COLO829 (cell line): ENCODE data around the gene MECP2.

ENCODE experiments used
- DNase-seq: peaks from one replicate; pipeline ENCODE4 v3.0.0; 2012; ENCODE audit warnings: low spot score

Gene MECP2

DNA sequence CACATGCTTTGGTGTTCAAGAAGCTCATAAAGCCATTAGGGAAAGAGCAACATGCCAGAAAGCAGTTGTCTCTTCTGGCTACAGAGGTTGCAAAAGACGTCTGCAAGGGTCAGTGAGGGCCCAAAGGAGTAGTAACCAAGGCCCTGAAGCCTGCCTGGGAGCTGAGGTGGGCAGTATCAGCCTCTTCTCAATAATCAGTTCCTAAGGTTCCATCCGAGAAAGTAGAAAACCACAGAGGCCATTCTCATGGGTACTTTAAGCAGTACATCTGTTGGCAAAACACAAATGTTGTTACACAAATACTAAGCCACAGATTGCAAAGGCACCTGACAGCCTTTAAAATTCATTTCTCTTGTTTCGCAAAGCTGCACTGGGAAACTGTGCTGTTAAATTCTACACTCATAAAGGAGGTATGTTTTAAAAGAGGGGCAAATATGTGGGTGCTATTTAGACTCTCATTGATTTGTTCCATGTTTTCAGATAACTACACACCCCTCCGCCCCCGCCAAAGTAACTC is 37.7 kb downstream of the MECP2 start:
- DNase-seq = no peak

DNA sequence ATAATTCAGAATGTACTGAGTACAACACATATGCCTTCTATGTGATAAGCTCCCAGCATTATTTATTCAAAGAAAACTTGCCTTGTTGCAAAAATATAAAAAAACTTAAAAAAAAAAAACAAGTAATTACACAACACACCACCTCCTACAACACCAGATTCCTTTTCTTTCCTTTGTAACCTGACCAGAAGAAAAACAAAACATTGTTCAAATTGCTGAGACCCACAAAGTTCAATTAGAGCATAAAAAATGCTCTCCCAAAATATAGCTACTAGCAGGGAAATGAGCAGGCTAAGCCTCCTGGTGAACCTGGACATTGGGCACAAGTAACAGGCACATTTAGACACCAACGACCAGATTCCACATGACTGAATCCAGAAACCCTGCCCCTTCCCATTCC is 38.3 kb downstream of the MECP2 start:
- DNase-seq = no peak

DNA sequence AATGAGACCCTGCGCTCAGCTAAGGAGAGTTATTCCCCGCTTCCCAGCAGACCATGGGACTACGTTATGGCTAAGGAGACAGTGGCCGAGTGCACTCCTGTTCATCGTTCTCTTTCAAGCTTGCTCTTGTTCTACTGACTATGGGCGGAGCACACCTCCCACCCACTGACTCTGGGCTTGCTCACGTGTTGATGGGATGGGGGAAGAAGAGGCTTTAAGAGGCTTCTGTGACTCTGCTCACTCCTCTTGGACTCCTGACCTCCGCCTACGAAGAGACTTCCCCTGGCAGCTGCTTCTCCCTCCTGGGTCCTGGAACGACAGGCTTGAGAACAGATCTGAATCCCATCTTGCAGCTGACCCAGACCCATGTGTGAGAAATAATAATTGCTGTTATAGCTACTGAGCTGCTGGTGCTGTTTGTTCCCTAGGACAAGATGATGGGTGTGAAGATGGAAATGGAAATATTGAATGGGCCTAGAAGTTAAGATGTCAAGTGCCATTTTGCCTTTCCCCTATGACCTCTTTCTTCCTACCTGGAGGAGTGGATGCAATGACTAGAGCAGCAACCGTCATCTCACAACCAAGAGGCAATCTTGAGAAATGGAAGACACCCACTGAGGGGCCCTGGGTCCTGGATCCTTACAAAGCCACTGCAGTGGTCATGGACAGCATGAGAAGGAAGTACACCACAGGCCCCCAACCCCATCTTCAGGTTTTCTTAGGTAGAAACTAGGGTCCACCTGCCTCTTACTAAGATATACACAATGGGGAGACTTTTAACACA is 39.1 kb downstream of the MECP2 start:
- DNase-seq = no peak

DNA sequence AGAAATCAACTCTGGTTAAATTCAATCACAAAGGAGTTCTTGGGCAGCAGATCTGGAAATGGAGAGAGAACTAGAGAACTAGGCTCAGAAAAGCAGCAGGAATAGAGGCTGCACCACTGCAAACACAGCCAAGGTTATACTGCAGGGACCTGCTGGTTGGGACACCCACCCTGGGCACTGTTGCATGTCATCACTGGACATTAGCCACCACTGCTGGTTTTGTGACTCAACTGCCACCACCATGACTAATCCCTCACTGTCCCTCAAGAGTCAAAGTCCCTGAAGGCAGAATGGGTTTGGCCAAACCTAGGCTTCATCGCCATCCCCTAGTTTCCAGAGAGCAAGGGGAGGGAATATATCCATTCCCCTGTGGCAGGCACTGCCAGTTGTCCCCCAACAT is 39.7 kb downstream of the MECP2 start:
- no peak for DNase-seq

DNA sequence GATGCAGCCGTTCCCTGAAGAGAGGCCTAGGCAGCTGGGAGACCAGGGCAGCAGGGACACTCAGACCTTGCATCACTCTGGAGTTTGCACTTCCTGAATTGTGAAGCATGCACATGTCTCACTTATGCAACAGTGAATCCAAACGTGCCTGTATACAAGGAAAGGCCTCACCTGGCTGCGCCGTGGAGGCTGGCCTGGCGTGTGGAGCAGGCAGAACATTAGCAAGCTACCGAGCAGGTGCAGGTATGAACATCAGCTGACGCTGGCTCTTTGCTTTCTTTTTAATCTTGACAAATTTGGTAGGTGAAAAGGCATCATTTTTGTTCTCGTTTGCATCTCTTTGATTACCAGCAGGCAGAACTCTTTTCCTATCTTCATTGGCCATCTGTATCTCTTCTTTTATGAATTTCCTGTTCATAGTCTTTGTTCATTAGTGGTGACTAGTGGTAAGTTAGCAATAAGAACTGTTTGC is 40.7 kb downstream of the MECP2 start:
- no peak for DNase-seq

DNA sequence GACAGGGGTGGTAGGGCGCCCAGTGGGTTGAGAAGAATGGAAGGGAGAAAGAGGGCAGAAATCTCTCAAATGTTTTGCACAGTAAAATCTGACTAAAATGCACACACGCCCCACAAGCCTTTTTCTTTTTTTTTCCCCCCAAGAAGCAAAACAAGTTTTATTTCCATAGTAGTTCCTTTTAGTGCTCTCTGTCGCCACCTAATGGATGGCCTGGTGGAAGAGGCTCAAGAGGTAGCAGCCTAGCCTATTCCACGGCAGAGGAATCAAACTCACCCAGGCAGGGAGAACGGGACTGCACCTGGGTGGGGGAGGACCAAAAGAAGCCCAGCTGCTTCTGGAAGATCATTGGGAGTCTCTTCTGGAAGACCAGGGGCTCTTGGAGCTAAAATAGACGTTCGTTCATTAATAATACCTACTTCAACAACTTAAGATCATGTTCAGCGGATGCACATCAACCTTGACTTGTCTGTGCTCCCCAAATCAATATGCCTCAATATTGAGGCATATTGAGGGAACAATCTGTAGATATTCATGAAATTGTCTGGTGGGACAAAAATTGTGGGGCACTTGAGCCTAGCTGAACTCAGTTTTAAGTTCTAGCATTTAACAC is 46.2 kb downstream of the MECP2 start:
- no peak for DNase-seq

DNA sequence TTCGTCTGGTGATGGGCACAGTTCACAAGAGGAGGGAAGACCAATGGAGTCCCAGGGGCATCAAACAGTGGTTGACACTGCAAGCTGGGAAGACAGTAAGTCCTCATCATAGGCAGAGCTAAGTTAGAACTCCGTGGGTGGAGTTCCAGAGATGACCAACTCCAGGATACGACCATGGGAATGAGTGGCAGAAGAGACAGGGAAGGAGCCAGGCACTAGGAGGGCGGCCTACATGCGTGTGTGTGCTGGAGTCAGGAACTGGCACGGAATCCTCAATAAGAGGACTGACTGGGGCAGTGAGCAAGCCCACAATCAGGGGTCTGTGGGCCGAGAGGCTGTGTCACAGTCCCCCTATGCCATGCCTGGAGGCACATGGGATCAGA is 47.4 kb downstream of the MECP2 start:
- no peak for DNase-seq

DNA sequence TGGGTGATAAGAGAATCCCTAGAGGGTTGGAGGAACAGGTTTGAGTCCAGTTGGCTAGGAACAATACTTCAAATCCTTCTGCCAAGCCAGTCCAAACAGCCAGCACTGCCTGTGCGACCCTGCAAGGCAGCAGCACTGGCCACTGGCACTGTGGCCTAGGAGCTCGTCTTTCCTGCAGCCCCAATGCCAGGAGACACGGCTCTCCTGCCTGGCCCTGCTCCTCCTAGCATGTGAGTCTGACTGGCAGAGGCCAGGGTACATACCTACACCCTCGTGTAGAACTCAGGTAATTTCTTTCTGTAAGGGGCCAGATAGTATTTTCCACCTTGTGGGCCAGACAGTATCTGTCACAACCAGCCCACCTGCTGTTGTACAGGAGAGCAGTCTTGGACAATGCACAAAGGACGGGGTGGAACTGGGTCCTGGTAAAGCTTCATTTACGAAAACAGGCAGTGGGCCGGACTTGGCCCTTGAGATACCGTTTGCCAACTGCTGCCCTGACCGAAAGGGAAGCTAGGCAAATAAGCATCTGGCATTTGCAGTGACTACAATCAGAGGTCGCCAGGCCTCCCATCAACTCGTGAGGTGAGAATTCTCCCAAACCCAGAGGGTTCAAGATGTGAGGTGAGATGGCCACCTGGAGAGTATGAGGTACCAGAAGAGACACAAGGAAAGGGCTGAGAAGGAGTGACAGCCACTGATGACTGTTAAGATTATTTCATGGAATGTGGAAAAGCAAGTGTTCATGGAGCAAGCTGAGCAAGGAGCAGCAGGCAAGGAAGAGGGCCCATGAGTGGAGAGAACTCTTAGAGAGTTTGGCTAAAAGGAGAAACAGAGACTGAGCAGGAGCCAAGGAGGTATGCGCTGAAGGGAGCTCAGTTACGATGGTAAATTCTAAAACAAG is 48.1 kb downstream of the MECP2 start:
- no peak for DNase-seq

DNA sequence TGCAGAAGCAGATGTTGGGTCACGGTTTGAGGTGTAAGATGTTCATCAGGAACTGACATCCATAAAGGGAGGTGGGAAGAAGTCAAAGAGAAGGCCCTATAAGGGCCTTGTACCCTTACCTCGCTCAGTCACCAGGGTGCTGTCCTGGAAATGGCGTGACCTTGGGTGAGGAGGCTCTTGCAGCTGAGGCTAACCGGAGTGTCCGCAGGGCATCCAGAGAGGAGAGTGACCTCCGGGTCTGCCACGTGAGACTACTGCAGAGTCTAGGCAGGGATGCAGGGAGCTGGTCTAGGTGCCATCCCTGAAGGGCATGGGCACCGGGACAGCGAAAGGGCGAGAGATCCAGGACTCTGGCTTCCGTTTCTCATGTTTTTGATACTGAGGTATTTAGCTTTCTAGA is 49.1 kb downstream of the MECP2 start:
- DNase-seq = no peak

DNA sequence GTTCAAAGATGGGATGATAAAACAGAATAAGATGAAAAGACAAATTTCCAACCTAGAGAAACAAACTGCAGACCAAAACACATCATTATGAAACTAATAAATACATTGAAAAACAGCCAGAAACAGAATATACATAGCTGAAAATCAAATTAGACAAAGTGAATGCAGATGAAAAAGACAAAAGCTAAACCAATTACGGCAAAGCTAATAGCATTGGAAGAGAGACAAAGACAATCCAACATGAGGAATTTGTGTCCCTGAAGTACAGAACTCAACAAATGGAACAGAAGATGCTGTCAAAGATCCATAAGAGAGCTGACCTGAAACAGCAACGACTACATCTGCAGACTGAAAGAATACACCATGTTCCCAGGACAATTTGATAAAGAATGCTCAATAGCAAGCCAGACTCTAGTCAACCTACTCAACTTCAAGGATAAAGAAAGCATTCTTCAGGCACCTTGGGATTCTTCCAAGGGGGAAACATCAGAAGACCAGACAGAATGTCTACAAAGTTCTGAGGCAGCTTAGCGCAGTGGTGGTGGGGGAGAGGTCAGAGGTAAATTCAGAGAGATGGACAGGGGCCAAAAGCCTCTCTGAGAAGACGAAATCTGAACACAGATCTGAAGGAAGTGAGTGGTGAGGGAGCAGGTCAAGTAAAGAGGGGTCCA is 50.4 kb downstream of the MECP2 start:
- peak; percentile 65 for DNase-seq

DNA sequence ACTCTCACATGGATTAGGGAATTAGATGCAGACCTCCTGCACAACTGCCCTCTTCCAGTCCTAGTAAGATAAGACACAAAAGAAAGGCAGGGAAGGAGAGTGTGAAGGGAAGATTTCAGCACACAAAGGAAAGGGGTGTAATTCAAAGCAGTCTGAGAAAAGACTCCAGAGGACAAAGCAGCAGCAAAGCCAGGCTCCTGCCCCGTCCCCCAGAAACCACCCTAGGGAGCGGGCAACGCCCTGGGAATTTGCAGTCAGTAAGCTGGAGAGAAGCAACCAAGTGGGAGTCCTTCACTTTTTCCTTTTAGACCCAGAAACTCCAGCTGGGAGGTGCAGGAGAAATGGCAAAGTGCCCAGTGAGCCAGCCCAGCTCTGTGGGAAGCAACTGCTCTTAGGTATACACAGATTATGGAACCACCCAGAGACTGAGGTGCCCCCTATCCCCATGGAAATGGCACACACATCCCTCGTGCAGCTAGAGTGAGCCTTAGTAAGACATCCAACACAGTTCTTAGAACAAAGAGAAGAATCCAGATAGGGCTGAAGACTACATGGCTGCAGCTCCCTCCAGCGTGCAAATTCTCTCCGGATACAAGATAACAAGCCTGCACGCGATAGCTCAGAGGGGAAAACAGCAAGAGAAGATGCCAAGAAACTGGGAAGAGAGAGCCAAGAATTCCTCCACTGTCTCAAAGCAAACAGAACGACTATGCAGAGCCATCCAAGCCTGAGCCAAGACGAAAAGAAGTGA is 51.3 kb downstream of the MECP2 start:
- peak; percentile 78 for DNase-seq

DNA sequence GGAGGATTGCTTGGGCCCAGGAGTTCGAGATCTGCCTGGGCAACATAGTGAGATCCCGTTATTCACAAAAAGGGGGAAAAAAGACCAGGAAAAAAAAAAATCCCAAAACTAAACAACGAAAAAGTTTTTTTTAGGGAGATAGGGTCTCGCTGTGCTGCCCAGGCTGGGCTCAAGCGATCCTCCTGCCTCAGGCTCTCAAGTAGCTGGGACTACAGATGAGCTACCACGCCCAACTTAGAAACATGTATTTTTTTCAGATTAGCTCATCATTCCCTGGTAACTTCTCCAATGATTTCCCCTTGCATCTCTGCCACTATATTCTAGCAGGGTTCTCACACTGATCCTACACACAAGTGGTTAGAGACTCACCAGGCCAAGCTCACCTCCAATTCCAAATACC is 53.4 kb downstream of the MECP2 start:
- no peak for DNase-seq

DNA sequence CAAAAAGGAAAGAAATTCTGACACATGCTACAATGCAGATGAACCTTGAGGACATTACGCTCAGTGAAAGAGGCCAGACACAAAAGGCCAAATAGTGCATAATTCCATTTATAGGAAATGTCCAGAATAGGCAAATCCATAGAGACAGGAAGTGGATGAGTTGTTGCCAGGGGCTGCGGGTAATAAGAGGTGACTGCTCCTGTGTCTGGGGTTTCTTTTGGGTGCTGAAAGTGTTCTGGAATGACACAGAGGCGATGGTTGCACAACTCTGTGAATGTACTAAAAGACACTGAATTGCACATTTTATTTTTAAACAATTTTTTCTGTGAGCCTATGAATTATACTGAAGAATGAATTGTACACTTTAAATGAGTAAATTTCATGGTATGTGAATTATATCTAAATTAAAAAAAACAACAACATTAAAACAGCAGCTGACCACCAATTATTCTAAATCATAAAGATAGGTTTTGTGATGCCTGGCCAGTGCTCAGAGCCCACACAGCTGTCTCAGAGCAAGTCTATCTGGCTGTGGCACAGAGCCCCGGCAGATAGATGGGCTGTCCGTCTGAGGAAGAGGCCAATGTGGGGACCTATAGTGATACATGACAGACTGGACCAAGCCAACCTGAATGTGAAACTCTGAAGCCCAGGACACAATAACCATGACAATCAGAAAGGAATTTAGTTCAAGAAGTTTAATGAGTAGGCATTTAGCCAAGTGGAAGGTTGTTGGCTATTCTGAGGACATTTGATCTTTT is 54.3 kb downstream of the MECP2 start:
- DNase-seq = no peak

DNA sequence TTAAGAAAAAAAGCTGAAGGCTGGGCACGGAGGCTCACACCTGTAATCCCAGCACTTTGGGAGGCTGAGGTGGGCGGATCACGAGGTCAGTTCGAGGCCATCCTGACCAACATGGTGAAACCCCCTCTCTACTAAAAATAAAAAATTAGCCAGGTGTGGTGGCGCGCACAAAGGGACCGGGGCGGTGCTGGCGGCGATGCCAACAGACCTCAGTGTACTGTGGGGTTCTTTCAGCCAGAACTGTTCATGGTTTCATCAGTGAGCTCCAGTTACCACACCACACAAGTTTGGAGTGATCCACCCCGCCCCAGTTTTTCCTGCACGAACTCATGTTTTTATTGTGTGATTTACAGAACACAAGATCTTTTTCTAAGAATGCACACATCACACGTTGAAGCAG is 56.7 kb downstream of the MECP2 start:
- no peak for DNase-seq

DNA sequence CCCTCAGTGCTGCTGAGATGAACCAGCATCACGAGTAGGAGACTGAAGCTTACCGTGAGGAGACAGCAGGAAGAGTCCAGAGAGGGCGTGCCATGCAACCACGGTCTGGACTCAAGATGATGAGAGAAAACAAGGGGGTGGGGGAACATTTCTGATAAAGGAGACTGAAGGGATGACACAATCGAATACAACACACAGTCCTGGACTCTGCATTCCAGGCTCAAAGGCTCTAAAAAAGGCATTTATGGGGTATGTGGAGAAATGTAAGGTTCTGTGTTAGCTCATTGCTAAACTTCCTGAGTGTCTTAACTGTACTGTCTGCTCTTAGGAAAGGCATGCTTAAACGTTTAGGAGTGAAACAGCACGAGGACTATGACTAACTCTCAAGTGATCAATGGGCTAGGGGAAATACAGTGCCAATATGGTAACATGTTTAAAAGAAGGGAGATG is 57.2 kb downstream of the MECP2 start:
- peak; percentile 43 for DNase-seq

DNA sequence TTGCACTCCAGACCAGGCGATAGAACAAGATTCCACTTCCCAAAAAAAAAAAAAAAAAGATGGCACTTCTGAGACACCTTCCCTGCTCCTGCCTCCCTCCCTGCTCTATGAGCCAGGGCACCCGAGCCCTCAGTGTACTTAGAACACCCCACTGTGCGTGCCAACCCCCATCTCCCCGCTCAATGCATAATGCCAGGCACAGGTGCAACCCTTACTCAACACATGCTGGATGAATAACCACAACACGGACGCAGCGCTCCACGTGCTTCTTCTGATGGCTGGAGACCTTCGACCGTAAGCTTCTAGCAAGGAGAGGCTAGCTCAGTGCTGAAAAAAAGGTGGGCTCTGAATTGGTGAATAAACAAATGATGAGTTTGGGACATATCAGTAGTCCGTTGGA is 57.9 kb downstream of the MECP2 start:
- no peak for DNase-seq

DNA sequence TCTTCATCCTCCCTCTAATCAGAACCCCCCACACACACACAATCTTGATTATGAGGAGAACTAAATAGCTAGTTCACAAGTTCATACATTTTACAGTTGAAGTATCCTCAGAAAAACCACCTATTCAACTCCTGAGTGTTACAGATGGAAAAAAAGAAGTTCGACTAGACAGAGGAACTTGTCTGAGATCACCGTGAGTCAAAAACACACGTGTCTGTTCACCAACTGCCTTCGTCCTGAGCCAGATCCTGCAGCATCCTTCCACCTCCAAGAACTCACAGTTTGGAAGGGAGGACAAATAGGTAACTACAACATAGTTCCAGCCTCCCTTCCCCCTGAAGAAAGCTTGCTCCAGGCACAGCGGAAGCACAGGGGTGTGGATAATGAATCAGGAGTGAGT is 58.9 kb downstream of the MECP2 start:
- no peak for DNase-seq

DNA sequence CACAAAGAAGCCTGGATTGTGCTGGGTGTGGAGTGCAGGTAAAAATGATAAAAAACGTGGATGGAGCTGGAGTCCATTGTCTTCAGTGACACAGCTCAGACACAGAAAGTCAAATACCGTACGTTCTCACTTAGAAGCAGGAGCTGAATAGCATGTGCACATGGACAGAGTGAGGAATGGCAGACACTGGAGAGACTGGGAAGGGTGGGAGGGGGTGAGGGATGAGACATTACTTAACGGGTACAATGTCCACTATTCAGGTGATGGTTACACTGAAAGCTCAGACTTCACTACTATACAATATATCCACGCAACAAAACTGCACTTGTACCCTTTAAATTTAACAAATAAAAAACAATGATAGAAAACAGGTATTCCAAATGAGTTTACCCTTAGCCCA is 59.8 kb downstream of the MECP2 start:
- no peak for DNase-seq

DNA sequence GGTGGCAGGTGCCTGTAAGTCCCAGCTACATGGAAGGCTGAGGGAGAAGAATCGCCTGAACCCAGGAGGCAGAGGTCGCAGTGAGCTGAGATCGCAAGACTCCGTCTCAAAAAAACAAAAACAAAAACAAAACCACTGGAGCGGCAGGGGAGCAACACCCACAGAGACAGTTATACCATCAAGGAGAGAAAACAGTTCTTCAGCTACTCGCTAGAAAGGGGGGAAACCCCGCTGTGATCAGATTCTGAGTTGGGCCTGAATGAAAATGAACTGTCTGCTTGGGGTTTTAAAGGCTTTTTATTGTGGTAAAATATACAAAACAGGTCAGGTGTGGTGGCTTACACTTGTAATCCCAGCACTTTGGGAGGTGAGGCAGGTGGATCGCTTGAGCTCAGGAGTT is 61.0 kb downstream of the MECP2 start:
- no peak for DNase-seq

DNA sequence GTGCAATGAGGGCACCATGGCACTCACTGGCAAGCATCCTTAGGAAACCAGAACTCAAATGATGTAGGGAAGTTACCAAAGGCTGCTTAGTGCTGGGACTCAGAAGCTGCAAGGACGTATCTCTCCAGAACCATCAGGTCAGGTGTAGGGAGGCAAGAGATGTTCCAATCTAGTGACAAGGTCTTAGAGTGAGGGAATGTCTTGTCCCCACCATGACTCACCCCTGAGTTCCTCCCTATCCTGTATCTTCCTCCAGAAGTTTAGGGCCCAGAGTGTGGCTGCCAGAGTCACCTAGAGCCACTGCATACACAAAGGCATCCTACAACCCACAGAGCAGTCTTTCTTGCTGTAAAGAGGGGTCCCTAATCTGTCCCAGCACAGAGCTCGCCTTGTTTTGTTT is 63.7 kb downstream of the MECP2 start:
- DNase-seq = no peak

DNA sequence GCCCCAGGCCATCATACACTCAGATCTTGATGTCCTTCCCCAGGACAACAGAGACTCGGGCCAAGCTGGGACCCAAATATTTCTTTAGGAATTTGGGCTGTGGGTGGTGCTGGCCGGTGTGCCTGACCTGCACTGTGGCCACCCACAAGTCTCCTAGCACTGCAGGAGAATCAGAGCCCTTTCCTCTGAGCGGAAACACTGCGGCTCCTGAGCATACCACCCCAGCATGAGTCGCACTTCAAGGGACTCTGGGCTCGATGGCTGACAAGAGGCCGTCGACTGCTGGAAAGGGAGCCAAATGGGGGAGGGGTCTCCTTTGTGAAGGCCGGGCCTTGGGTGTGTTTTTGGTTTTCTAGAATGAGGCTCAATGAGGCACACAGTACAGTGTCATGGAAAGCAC is 64.9 kb downstream of the MECP2 start:
- no peak for DNase-seq
